T1000 (cell line): ENCODE results near the gene CPLX1.

Experiments
- DNase-seq: peaks from one replicate; lab custom pipeline; 2025; ENCODE audit warnings: mixed read lengths; lab: John Stamatoyannopoulos, UW

The CPLX1 gene

GRCh38 chr4:855880-856224, 29.9 kb upstream of the CPLX1 start:
- no peak for DNase-seq

DNA sequence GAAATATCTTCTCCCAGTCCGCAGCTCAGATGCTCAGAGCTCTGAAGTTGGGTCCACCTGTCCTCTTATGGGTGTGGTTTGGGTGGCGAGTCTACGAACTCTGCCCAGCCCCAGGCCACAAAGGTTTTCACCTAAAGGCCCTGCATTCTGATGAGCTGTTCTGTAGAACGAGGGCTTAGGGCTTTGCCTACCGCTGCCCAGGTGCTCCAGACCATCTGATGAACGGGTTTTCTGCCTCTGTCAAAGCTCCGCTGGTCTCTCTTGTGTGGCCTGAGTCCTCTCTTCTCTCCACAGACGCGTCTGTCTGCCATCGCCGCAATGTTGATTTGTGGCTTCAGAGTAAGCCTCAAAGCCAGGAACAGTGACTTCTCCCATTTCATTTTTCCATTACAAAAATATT, 28.4 kb upstream of the CPLX1 start:
- no peak for DNase-seq

DNA sequence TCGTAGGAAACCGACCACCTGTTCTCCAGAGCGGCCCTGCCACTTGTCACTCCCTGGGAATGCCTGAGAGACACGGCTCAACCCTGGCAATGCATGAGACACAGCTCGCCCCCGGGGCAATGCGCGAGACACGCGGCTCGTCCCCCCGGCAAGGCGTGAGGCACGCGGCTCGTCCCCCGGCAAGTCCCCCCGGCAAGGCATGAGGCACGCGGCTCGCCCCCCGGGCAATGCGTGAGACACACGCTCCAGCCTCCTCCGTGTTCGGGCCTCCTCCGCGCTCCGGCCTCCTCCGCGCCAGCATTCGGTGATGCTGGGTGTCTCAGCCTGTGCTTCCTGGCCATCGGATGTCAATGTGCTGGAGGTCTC, 27.5 kb upstream of the CPLX1 start:
- DNase-seq: no peak

DNA sequence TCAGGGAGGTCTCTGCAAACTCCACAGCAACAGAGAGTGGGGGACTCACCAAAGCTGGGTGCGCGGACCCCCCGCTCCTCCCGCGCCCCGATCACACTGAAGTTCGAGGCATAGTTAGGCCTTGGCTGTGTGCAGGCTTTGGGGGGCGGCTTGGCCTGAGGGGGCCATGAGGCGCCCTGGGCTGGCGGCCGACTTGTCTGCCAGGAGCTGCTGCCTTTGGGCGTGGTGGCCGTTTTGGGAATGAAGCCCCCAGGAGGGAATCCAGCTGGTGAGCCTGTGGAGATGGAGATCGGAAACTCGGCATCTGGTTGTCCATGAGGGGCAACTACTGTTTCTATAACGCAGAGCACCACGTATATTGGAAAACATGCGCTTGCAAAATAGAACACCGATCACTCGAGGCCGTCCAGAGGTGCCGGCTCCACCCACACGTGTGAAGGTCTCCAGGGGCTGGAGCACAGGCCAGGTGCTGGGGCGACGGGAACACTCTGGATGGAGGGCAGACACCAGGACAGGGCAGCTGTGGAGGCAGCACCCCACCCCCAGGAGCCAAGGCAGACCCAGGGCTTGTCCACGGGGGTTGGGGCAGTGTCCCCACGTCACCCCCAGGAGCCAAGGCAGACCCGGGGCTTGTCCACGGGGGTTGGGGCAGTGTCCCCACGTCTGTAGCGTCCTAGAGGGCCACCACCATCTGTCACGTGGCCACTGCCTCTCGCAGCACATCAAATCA, 25.9 kb upstream of the CPLX1 start:
- no peak for DNase-seq

DNA sequence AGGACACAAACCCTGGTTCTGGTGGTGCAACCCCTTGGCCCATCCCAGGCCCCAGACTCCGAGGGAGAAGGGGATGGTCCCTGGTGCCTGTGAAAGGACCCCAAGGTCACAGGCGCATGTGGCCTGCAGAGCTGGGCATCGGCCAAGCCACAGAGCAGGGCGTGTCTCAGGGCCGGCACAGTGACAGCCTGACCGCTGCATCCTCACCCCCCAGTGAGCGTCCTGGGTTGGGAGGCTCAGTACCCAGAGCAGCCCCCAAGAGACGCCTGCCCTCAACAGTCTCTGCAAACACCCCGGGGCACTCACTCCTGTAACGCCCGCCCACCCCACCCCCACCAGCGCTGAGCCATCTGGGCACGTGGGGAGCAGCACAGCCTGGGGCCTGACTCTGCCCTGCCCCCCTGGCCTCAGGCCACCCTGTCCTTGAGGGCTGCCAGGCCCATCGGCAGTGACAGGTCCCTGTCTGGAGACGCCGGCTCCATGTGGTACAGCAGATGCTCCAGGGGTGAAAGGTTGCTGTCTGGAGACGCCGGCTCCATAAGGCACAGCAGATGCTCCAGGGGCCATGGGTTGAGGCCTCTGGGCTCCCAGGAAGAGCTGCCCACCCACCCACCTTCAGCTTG, 24.5 kb upstream of the CPLX1 start:
- no peak for DNase-seq

DNA sequence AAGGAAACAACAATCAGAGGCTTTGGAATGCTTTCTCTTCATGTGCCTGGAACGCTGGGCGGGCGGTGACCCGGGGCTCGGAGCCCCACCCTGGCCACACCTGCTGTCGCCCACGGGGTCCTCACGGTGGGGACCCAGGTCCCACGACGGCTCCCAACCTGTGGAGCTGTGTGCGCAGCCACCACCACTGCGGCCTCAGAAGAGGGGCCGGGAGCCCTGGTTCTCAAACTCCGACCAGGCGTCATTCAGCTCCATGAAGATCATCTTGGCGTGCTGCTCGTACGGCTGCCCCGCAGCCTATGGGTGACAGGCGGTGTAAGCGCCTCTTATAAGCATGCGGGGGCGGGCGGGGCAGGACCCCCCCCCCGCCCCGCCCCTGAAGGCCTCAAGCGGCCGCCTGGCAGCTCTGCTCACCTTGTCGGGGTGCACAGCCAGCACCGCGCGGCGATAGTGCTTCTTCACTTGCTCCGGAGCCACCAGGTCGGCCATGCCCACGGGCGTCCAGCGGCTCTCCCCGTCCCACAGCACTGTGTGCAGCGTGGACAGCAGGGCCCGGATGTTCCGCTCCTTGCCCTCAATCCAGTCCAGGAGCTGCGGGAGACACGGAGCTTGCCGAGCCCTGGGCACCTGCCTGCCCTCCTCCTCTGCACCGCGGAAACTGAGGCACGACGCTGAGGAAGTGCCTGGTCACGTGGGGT, 23.7 kb upstream of the CPLX1 start:
- DNase-seq: no peak

- DNase-seq: no peak
Observed at GRCh38 chr4:848803-849477, 23.0 kb upstream of the CPLX1 start.

DNA sequence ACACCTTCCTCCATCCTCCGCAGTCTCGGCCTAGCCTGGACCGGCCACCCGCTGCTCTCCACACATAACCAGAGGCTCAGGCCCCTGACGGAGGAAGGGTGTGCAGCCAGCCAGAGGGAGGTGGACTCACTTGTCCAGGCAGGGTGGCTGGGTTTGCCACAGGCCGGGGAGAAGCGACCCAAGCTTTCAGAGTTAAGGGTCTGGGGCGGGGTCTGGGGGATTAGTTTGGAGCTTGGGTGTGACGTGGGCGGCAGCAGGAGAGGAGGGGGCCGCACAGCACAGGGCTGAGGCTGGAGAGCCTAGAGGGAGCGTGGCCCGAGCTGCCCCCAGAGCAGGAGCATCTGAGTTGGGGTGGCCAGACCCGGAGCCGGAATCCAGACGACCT, 22.4 kb upstream of the CPLX1 start:
- no peak for DNase-seq

GRCh38 chr4:845836-846251, 19.9 kb upstream of the CPLX1 start:
- no peak for DNase-seq

GRCh38 chr4:845233-845835, 19.4 kb upstream of the CPLX1 start:
- DNase-seq: no peak

DNA sequence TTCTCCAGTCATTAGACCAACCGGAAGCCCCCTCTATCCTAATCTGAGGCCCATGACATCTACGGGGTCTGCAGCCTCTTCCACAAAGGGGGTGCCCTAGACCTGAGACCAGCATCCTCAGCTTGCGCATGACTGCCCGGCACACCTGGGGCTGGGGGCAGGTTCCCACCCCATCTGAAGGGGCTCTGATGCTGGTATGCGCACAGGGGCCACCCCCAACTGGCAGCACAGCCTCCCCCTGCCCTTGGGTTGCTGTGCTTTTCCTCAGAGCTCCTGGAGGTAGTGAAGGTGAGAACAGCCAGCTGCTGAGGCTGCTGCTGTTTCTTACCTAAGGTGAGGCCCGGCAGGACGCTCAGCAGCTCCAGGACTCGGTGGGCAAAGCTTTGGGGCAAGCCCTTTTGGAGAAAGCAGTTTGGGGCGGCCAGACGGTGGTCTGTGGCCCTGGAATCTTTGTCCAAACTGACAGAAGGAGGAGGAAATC, 18.9 kb upstream of the CPLX1 start:
- no peak for DNase-seq

DNA sequence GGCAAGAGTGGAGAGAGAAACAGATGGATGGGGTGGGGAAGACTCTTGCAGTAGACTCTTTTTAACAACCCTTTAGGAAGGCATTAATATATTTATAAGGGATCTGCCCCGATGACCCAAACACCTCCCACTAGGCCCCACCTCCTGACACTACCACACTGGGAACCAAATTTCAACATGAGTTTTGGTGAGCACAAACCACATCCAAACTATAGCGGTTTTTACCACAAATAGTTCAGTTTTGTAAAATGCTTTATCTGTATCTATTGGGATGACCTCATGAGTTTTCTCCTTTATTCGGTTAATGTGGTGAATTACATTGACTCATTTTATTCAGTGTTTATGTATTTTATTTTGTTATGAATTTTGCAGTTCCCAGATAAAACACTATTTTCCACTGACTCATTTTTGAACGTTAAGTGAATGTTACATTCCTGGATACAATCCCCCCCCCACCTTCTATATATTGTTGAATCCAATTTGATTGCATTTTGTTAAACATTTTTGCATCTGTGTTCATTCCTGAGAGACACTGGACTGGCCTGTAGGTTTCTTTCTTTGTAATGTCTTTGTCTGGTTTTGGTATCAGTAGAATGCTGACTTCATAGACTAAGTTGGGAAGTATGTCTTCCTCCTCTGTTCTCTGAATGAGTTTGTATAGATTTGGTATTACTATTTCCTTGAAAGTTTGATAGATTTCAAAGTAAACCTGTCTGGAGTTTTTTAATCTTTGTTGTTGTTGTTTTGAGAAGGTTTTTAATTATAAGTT, 13.9 kb upstream of the CPLX1 start:
- no peak for DNase-seq

DNA sequence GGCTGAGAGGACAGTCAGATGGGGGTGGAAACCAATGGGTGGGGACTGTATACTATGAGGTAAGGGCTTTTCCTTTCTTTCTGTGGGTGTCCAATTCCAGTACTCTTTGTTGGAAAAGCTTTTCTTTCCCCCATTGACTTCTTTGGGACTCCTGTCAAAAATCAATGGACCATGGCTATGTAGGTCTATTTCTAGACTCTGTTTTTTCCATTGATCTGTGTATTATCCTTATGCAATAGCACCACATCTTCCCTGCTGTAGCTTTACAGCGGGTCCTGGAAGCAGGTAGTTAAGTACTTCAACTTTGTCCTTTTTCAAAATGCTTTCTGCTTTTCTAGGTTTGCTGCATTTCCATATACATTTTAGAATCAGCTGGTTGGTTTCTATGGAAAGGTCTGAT, 11.8 kb upstream of the CPLX1 start:
- DNase-seq: no peak

GRCh38 chr4:836750-837301, 10.9 kb upstream of the CPLX1 start:
- DNase-seq: no peak

DNA sequence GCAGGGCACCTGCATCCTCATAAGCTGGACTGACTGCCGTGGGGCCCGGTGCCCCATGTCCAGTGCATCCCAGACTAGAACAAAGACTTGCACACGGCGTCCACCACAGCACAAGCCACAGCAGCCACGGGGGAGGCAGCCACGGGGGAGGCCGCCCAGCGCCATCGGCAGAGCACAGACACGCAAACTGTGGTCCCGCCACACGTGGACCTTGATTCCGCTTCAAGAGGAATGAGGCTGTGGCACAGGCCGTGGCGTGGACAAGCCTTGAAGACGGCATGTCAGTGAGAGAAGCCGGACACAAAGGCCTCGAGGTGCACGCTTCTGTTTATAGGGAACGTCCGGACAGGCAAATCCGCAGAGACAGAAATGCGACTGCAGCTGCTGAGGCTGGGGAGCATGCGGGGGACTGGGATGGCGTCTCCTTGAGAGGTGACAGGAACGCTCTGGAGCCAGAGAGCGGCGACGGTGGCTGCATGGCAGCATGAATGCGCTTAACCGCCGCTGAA, 10.1 kb upstream of the CPLX1 start:
- no peak for DNase-seq

GRCh38 chr4:835148-836002, 9.4 kb upstream of the CPLX1 start:
- DNase-seq: no peak

GRCh38 chr4:834368-835147, 8.6 kb upstream of the CPLX1 start:
- no peak for DNase-seq

DNA sequence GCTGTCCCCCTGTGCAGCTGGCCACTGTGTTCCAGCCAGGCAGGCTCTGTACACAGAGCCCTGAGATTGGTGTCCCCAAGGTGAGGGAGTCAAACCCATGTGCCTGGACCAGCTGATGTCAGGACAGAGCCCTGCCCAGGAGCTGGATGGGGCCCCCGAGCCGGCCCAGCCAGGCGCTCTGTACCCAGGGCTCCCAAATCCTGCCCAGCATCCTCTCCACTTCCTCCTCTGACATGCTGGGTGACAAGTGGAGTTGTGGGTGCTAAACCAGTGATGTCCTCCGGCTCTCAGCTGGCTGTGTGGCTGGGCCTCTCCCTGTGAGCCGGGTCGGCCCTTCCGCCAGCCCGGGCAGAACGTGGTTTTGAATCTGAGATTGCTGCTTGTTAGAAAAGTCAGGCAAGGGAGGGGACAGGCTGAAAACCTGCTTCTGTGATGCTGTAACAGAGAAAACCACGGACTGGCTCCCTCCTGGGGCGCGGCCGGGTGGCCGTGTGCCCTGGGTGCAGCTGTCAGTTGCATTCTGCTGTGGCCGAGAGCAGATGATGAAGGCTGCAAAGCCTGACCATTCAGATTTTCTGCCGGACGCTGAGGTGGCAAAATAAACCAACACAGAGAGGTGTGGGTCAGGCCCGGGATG, 7.9 kb upstream of the CPLX1 start:
- no peak for DNase-seq

DNA sequence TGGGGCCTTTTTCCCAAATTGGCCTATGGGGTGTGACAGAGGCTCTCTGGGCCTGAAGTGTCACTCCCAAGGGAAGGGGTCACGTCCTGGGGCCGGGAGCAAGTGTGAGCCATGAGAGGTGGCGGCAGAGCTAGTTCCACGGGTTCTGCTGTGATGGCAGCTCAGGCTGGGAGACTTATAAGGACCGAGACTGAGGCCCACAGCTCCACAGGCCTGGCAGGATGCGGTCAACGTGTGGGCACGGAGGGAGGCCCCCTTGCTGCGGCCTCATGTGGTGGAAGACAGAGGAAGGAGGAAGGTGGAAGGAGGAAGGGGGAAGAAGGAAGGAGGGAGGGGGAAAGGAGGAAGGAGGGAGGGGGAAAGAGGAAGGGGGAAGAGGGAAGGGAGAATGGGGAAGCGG, 7.2 kb upstream of the CPLX1 start:
- DNase-seq: no peak
